K562 (cell line): ENCODE data around the gene SUSD3. TPM values are rescaled to one million over a fixed set of nuclear protein-coding genes. Genes with fewer than 3 reads are reported as not detected.
A peak's percentile ranks its signal among the peaks of the same experiment; 100 is the strongest.

Source experiments
- ATF1 ChIP-seq, 2 experiments: fragments of 450-650 bp in 1 of 2; IDR thresholded peaks; 2 replicates each; pipeline ENCODE4 v1.6.1; 2016; ENCODE audit warnings: missing compliant biosample characterization in 1 of 2, missing genetic modification characterization in 1 of 2
- CHCHD3 ChIP-seq: fragments of 250-450 bp; sonication (Bioruptor Pico); IDR thresholded peaks from 2 replicates; pipeline ENCODE4 v2.1.2; 2022; ENCODE audit warnings: mild to moderate bottlenecking
- EP400 ChIP-seq: fragments of 450-650 bp; IDR thresholded peaks from 2 replicates; pipeline ENCODE4 v1.6.1; 2017; ENCODE audit warnings: antibody characterized with exemption, mild to moderate bottlenecking, moderate library complexity
- ETV6 ChIP-seq, 3 experiments: fragments of 150-350 bp in 1 of 3; sonication (generic) in 1 of 3; formaldehyde crosslinking in 1 of 3; IDR thresholded peaks; 2 replicates each; pipeline versions ENCODE4 v1.6.1 to v1.8.0; 2014 to 2022; ENCODE audit warnings: borderline replicate concordance in 2 of 3, low read depth in 2 of 3, antibody characterized with exemption in 1 of 3, low read length in 1 of 3, mild to moderate bottlenecking in 1 of 3, missing genetic modification reagents in 1 of 3
- LARP7 ChIP-seq: fragments of 450-650 bp; IDR thresholded peaks from 2 replicates; pipeline ENCODE4 v1.6.1; 2016
- MYC ChIP-seq, 2 experiments: fragments of 250-450 bp in 1 of 2; sonication (Bioruptor Pico) in 1 of 2; IDR thresholded peaks; 2 replicates each; pipeline versions ENCODE4 v1.5.1 to v1.6.1; 2012 to 2021; ENCODE audit warnings: low read depth in 2 of 2, borderline replicate concordance in 1 of 2, improper control_type of control experiment in 1 of 2, low read length in 1 of 2, mild to moderate bottlenecking in 1 of 2, moderate library complexity in 1 of 2
- NCOA6 ChIP-seq: fragments of 450-650 bp; IDR thresholded peaks from 2 replicates; pipeline ENCODE4 v1.6.1; 2017; ENCODE audit warnings: mild to moderate bottlenecking
- NR2C2 ChIP-seq, 2 experiments: fragments of 200-800 bp in 1 of 2; sonication (Bioruptor generic) in 1 of 2; sonication (generic) in 1 of 2; formaldehyde crosslinking in 1 of 2; IDR thresholded peaks; 2 replicates each; pipeline versions ENCODE4 v1.6.1 to v1.8.0; 2016 to 2022; ENCODE audit warnings: mild to moderate bottlenecking in 1 of 2, missing compliant biosample characterization in 1 of 2, missing genetic modification characterization in 1 of 2, missing genetic modification reagents in 1 of 2
- POLR2B ChIP-seq: fragments of 450-650 bp; IDR thresholded peaks from 2 replicates; pipeline ENCODE4 v1.6.1; 2018; ENCODE audit warnings: low read depth; ENCODE audit not compliant: partially characterized antibody
- SMAD1 ChIP-seq: fragments of 150-350 bp; IDR thresholded peaks from 2 replicates; pipeline ENCODE4 v1.6.1; 2014; ENCODE audit warnings: low read length, low read depth; ENCODE audit not compliant: partially characterized antibody
- ZC3H4 ChIP-seq: sonication (generic); formaldehyde crosslinking; IDR thresholded peaks from 2 replicates; pipeline ENCODE4 v1.9.0; 2021; ENCODE audit warnings: missing genetic modification reagents, borderline replicate concordance
- ZC3H8 ChIP-seq: fragments of 450-650 bp; IDR thresholded peaks from 2 replicates; pipeline ENCODE4 v1.6.1; 2017
- ZKSCAN8 ChIP-seq: fragments of 200-800 bp; sonication (Bioruptor generic); IDR thresholded peaks from 2 replicates; pipeline ENCODE4 v1.6.1; 2016; ENCODE audit warnings: missing genetic modification characterization, missing compliant biosample characterization
- ZNF507 ChIP-seq: conservative IDR thresholded peaks from 2 replicates; pipeline ENCODE4 v1.6.1; 2017; ENCODE audit warnings: missing genetic modification characterization, missing compliant biosample characterization
- ZNF76 ChIP-seq: fragments of 250-450 bp; sonication (Bioruptor Pico); IDR thresholded peaks from 2 replicates; pipeline ENCODE4 v1.4.0; 2020; ENCODE audit warnings: mild to moderate bottlenecking, moderate library complexity, borderline replicate concordance
- polyA plus RNA-seq, 8 experiments: library from polyadenylated mRNA; depleted of rRNA in 4 of 8; stranded (reverse) in 5 of 8; unstranded in 3 of 8; fragments of >200 nt; fragmentation: Nextera tagmentation in 2 of 8; fragmentation: Illumina TruSeq in 1 of 8; extraction: Ambion mirVana in 2 of 8; extraction: Trizol in 1 of 8; gene quantifications; 2 replicates each; pipeline versions ENCODE4 v1.2.1 to v1.2.3, GENCODE V29; 2011 to 2014; ENCODE audit warnings: inconsistent platforms in 1 of 8, missing spikeins in 1 of 8
- total RNA-seq, 7 experiments: library from RNA; depleted of rRNA in 6 of 7; stranded (reverse); fragments of >200 nt in 6 of 7; fragmentation: Illumina TruSeq in 2 of 7; extraction: Trizol in 2 of 7; gene quantifications; 2 replicates each; pipeline versions ENCODE4 v1.2.1 to v1.2.3, GENCODE V29; 2011 to 2021; ENCODE audit warnings: low replicate concordance in 1 of 7
- TF ChIP-seq, protein P1 (sequence below): sonication (generic); formaldehyde crosslinking; IDR thresholded peaks from 2 replicates; pipeline ENCODE4 v1.8.0; 2022; ENCODE audit warnings: missing genetic modification reagents, mild to moderate bottlenecking, moderate library complexity, borderline replicate concordance
- TF ChIP-seq, protein P2 (sequence below): sonication (generic); formaldehyde crosslinking; IDR thresholded peaks from 2 replicates; pipeline ENCODE4 v1.4.0; 2020; ENCODE audit warnings: mild to moderate bottlenecking, missing genetic modification reagents
- TF ChIP-seq, protein P3 (sequence below): sonication (generic); formaldehyde crosslinking; IDR thresholded peaks from 2 replicates; pipeline ENCODE4 v1.8.1; 2023; ENCODE audit warnings: mild to moderate bottlenecking, missing genetic modification reagents
- TF ChIP-seq, protein P4 (sequence below), 2 experiments: IDR thresholded peaks; 2 replicates each; pipeline ENCODE4 v1.6.1; 2011; ENCODE audit warnings: borderline replicate concordance in 1 of 2, control low read depth in 1 of 2, low read depth in 1 of 2, low read length in 1 of 2, mild to moderate bottlenecking in 1 of 2, mixed read lengths in 1 of 2, moderate library complexity in 1 of 2; ENCODE audit not compliant: insufficient read depth in 1 of 2, insufficient read length in 1 of 2, poor library complexity in 1 of 2, severe bottlenecking in 1 of 2; ENCODE audit errors: extremely low read depth in 1 of 2

The SUSD3 gene
- total and polyA plus RNA-seq, 9 of the 15 experiments (the other 6 are each of a cell fraction or from before 2014, with no cell fraction given), result 1.3 to 21.7 (median 11.4) TPM

DNA sequence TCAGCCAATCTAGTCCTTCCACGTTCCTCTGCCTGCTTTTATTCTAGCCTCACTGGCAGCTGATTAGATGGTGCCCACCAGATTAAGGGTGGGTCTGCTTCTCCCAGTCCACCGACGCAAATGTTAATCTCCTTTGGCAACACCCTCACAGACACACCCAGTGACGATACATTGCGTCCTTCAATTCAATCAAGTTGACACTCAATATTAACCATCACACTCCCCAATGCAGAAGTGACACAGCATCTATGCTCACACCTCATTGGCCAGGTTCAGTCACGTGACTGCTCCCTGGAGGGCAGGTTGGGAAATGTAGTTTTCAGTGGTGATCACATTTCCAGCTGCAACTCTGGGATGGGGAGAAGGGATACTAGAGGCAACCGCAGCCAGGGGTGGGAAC is 13.0 kb downstream of the SUSD3 start (continued):
- TF ChIP-seq, protein P1, sequence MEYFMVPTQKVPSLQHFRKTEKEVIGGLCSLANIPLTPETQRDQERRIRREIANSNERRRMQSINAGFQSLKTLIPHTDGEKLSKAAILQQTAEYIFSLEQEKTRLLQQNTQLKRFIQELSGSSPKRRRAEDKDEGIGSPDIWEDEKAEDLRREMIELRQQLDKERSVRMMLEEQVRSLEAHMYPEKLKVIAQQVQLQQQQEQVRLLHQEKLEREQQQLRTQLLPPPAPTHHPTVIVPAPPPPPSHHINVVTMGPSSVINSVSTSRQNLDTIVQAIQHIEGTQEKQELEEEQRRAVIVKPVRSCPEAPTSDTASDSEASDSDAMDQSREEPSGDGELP, result peak; percentile 73
- TF ChIP-seq NCOA6 (no peak), ZNF507 (tag) (no peak), NR2C2 (CRISPR knock-in tag; IDR thresholded peaks at IDR 0.05) (no peak), NR2C2 (tag; IDR thresholded peaks at IDR 0.05) (no peak), ZKSCAN8 (CRISPR knock-in tag) (no peak), CHCHD3 (no peak), ZNF76 (CRISPR knock-in tag) (no peak), ETV6 (IDR thresholded peaks at IDR 0.05; ENCODE audit: borderline replicate concordance in 1 of 2, low read depth in 2 of 2, low read length in 1 of 2) (no peak), ETV6 (CRISPR knock-in tag; IDR thresholded peaks at IDR 0.05; ENCODE audit: borderline replicate concordance) (no peak), SMAD1 (no peak), ZC3H4 (no peak), EP400 (no peak), MYC (IDR thresholded peaks at IDR 0.05; ENCODE audit: low read depth, low read length) (no peak), MYC (CRISPR knock-in tag; IDR thresholded peaks at IDR 0.05; ENCODE audit: borderline replicate concordance, low read depth) (no peak), ATF1 (CRISPR knock-in tag; IDR thresholded peaks at IDR 0.05) (no peak), ATF1 (tag; IDR thresholded peaks at IDR 0.05) (peak; percentile 69), LARP7 (no peak), POLR2B (no peak), ZC3H8 (no peak)
- TF ChIP-seq, protein P2, sequence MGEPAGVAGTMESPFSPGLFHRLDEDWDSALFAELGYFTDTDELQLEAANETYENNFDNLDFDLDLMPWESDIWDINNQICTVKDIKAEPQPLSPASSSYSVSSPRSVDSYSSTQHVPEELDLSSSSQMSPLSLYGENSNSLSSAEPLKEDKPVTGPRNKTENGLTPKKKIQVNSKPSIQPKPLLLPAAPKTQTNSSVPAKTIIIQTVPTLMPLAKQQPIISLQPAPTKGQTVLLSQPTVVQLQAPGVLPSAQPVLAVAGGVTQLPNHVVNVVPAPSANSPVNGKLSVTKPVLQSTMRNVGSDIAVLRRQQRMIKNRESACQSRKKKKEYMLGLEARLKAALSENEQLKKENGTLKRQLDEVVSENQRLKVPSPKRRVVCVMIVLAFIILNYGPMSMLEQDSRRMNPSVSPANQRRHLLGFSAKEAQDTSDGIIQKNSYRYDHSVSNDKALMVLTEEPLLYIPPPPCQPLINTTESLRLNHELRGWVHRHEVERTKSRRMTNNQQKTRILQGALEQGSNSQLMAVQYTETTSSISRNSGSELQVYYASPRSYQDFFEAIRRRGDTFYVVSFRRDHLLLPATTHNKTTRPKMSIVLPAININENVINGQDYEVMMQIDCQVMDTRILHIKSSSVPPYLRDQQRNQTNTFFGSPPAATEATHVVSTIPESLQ, result no peak
- TF ChIP-seq, protein P3, sequence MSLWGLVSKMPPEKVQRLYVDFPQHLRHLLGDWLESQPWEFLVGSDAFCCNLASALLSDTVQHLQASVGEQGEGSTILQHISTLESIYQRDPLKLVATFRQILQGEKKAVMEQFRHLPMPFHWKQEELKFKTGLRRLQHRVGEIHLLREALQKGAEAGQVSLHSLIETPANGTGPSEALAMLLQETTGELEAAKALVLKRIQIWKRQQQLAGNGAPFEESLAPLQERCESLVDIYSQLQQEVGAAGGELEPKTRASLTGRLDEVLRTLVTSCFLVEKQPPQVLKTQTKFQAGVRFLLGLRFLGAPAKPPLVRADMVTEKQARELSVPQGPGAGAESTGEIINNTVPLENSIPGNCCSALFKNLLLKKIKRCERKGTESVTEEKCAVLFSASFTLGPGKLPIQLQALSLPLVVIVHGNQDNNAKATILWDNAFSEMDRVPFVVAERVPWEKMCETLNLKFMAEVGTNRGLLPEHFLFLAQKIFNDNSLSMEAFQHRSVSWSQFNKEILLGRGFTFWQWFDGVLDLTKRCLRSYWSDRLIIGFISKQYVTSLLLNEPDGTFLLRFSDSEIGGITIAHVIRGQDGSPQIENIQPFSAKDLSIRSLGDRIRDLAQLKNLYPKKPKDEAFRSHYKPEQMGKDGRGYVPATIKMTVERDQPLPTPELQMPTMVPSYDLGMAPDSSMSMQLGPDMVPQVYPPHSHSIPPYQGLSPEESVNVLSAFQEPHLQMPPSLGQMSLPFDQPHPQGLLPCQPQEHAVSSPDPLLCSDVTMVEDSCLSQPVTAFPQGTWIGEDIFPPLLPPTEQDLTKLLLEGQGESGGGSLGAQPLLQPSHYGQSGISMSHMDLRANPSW (CRISPR knock-in tag), result no peak
- TF ChIP-seq, protein P4, sequence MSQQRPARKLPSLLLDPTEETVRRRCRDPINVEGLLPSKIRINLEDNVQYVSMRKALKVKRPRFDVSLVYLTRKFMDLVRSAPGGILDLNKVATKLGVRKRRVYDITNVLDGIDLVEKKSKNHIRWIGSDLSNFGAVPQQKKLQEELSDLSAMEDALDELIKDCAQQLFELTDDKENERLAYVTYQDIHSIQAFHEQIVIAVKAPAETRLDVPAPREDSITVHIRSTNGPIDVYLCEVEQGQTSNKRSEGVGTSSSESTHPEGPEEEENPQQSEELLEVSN (IDR thresholded peaks at IDR 0.05; ENCODE audit: borderline replicate concordance in 1 of 2, extremely low read depth in 1 of 2, insufficient read depth in 1 of 2, insufficient read length in 1 of 2, low read depth in 1 of 2, low read length in 1 of 2, poor library complexity in 1 of 2, severe bottlenecking in 1 of 2), result no peak
